ENCODE results near the gene WWP2.

WWP2 gene

GRCh38 chr16:69893106-69893505, 131.0 kb downstream of the WWP2 start:
- no peak for DNase-seq

GRCh38 chr16:69894676-69895075, 132.5 kb downstream of the WWP2 start:
- DNase-seq, result no peak

- no peak for DNase-seq
Observed at GRCh38 chr16:69903865-69904415, 141.8 kb downstream of the WWP2 start.

- DNase-seq, result no peak
Observed at GRCh38 chr16:69904495-69905170, 142.5 kb downstream of the WWP2 start.

- DNase-seq, result no peak
Observed at GRCh38 chr16:69905171-69905555, 143.0 kb downstream of the WWP2 start.

GRCh38 chr16:69906838-69907401, 144.8 kb downstream of the WWP2 start:
- DNase-seq, result no peak

- no peak for DNase-seq
Observed at GRCh38 chr16:69909043-69909442, 146.9 kb downstream of the WWP2 start.

GRCh38 chr16:69909760-69910159, 147.6 kb downstream of the WWP2 start:
- no peak for DNase-seq

- DNase-seq, result no peak
Observed at GRCh38 chr16:69910964-69911363, 148.8 kb downstream of the WWP2 start.

- no peak for DNase-seq
Observed at GRCh38 chr16:69916462-69916861, 154.3 kb downstream of the WWP2 start.

- no peak for DNase-seq
Observed at GRCh38 chr16:69917311-69917710, 155.2 kb downstream of the WWP2 start.

GRCh38 chr16:69917739-69918138, 155.6 kb downstream of the WWP2 start:
- DNase-seq, result no peak

- no peak for DNase-seq
Observed at GRCh38 chr16:69918241-69918640, 156.1 kb downstream of the WWP2 start.

GRCh38 chr16:69921127-69921526, 159.0 kb downstream of the WWP2 start:
- no peak for DNase-seq

- DNase-seq, result no peak
Observed at GRCh38 chr16:69922200-69922599, 160.1 kb downstream of the WWP2 start.

GRCh38 chr16:69924041-69924775, 162.1 kb downstream of the WWP2 start:
- DNase-seq, result no peak

- DNase-seq, result no peak
Observed at GRCh38 chr16:69924777-69925191, 162.7 kb downstream of the WWP2 start.

- no peak for DNase-seq
Observed at GRCh38 chr16:69925311-69925710, 163.2 kb downstream of the WWP2 start.

GRCh38 chr16:69926241-69926640, 164.1 kb downstream of the WWP2 start:
- DNase-seq, result no peak

GRCh38 chr16:69927056-69927757, 165.1 kb downstream of the WWP2 start:
- no peak for DNase-seq

- no peak for DNase-seq
Observed at GRCh38 chr16:69928856-69929400, 166.8 kb downstream of the WWP2 start.

GRCh38 chr16:69929480-69929879, 167.3 kb downstream of the WWP2 start:
- DNase-seq, result no peak
